Ectodermal cell (in vitro differentiated cells): ENCODE results near the gene LTB4R2.
"Not testable (repeated sequence)": the region's sequence is repeated elsewhere in the genome, so short reads cannot be mapped to it uniquely, and the experiment has no call there.

Source experiments
- H3K27ac ChIP-seq: 2 replicates; pipeline ENCODE4 v1.7.0; 2013; ENCODE audit warnings: mild to moderate bottlenecking, low read depth, low read length; ENCODE audit not compliant: insufficient read depth, poor library complexity, severe bottlenecking
- H3K27me3 ChIP-seq: 2 replicates; pipeline ENCODE4 v1.7.0; 2013; ENCODE audit warnings: mild to moderate bottlenecking, low read length; ENCODE audit not compliant: insufficient read depth, control insufficient read depth, poor library complexity, severe bottlenecking
- H3K36me3 ChIP-seq: one replicate; pipeline ENCODE4 v1.7.0; 2013; ENCODE audit warnings: low read length; ENCODE audit not compliant: control insufficient read depth, insufficient read depth
- H3K4me1 ChIP-seq: one replicate; pipeline ENCODE4 v1.7.0; 2013; ENCODE audit warnings: low read length; ENCODE audit not compliant: control insufficient read depth, insufficient read depth
- H3K4me3 ChIP-seq: 2 replicates; pipeline ENCODE4 v1.7.0; 2013; ENCODE audit warnings: low read depth, low read length, control low read depth; ENCODE audit not compliant: insufficient read depth
- H3K9me3 ChIP-seq: 2 replicates; pipeline ENCODE4 v1.7.0; 2013; ENCODE audit warnings: mild to moderate bottlenecking, low read length, moderate library complexity; ENCODE audit not compliant: control insufficient read depth
- WGBS, 2 experiments: methylation state at CpG; one replicate each; pipeline ENCODE4 v1.1.7; 2013; ENCODE audit warnings: missing lambda C conversion rate in 2 of 2; 5-methylcytosine and 5-hydroxymethylcytosine counted together

The LTB4R2 gene

GRCh38 chr14:24354482-24354825 is 44.5 kb downstream of the LTB4R2 start:
- peaks cover 37% of the 10 kb centered on the region for H3K27me3 ChIP-seq
- WGBS, 2 experiments: 79 to 92% methylated on average over 2 to 3 of the region's 3 CpGs
- not testable (repeated sequence) for H3K36me3 ChIP-seq, H3K4me3 ChIP-seq, H3K9me3 ChIP-seq, H3K4me1 ChIP-seq, H3K27ac ChIP-seq

GRCh38 chr14:24355009-24355408 is 45.1 kb downstream of the LTB4R2 start:
- 88 to 94% methylated on average over 7 of the region's 7 CpGs for whole genome bisulfite sequencing, 2 experiments
- no peaks in the 10 kb centered on the region for H3K36me3 ChIP-seq
- H3K9me3 ChIP-seq: no peaks in the 10 kb centered on the region
- H3K27ac ChIP-seq: no peak overlapping the region
- no peak overlapping the region for H3K4me3 ChIP-seq
- H3K27me3 ChIP-seq: peaks cover 31% of the 10 kb centered on the region
- no peaks in the 10 kb centered on the region for H3K4me1 ChIP-seq

DNA sequence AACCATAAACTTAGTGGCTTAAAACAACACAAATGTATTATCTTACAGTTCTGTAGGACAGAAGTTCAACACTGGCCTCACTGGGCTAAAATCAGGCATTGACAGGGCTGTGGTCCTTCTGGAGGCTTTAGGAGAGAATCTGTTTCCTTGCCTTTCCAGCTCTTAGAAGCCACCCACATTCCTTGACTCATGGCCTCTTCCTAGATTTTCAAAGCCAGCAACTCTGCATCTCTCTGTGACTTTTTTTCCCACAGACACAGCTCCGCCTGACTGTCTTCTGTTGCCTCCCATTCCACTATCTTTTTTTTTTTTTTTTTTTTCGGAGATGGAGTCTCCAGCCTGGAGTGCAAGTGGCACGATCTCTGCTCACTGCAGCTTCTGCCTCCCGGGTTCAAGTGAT is 46.3 kb downstream of the LTB4R2 start:
- WGBS, 2 experiments: 73 to 88% methylated on average over 4 of the region's 4 CpGs
- H3K27me3 ChIP-seq: peaks cover 27% of the 10 kb centered on the region
- no peaks in the 10 kb centered on the region for H3K4me1 ChIP-seq
- H3K4me3 ChIP-seq: no peak overlapping the region
- H3K36me3 ChIP-seq: no peaks in the 10 kb centered on the region
- H3K9me3 ChIP-seq: no peaks in the 10 kb centered on the region
- no peak overlapping the region for H3K27ac ChIP-seq

GRCh38 chr14:24360281-24360680 is 50.3 kb downstream of the LTB4R2 start:
- H3K27ac ChIP-seq: no peak overlapping the region
- peaks cover 25% of the 10 kb centered on the region for H3K27me3 ChIP-seq
- no peaks in the 10 kb centered on the region for H3K36me3 ChIP-seq
- H3K4me1 ChIP-seq: no peaks in the 10 kb centered on the region
- WGBS, 2 experiments: 90 to 92% methylated on average over 3 of the region's 3 CpGs
- no peaks in the 10 kb centered on the region for H3K9me3 ChIP-seq
- H3K4me3 ChIP-seq: no peak overlapping the region

- Histone ChIP-seq H3K4me3 (no peak overlapping the region), H3K9me3 (no peaks in the 10 kb centered on the region), H3K27me3 (peaks cover 25% of the 10 kb centered on the region), H3K27ac (no peak overlapping the region), H3K4me1 (no peaks in the 10 kb centered on the region), H3K36me3 (no peaks in the 10 kb centered on the region)
- 84 to 100% methylated on average over 1 to 2 of the region's 2 CpGs for WGBS, 2 experiments
Measured at GRCh38 chr14:24361326-24361725, 51.4 kb downstream of the LTB4R2 start.
